ENCODE measurements around the gene HPSE2. TPM values are rescaled to one million over a fixed set of nuclear protein-coding genes. Genes with fewer than 3 reads are reported as not detected.
"Not testable (repeated sequence)": the region's sequence is repeated elsewhere in the genome, so short reads cannot be mapped to it uniquely, and the experiment has no call there.

Gene HPSE2
- not detected for polyA plus RNA-seq (2013, experiment 1 of 2; ENCODE audit: insufficient read length)
- not detected for polyA plus RNA-seq (2013, experiment 2 of 2; ENCODE audit: insufficient read length)

GRCh38 chr10:99235658-99236626 lies at the start of gene HPSE2:
HPSE2 (minus strand) TSS chr10:99235852.
- no peak for DNase-seq

GRCh38 chr10:99280472-99280871 lies 44.8 kb upstream of the HPSE2 start:
- DNase-seq, result no peak

- peak; percentile 95 for DNase-seq
Measured at GRCh38 chr10:99279626-99280111, 44.0 kb upstream of the HPSE2 start.

- peak; percentile 29 for DNase-seq
Measured at GRCh38 chr10:99276848-99277486, 41.3 kb upstream of the HPSE2 start.

- DNase-seq, result no peak
Measured at GRCh38 chr10:99266383-99266782, 30.7 kb upstream of the HPSE2 start.

GRCh38 chr10:99248824-99249223 lies 13.2 kb upstream of the HPSE2 start:
- DNase-seq, result no peak

GRCh38 chr10:99247893-99248292 lies 12.2 kb upstream of the HPSE2 start:
- not testable (repeated sequence) for DNase-seq

- no peak for DNase-seq
Measured at GRCh38 chr10:99236627-99237309, 1.1 kb upstream of the HPSE2 start.

- DNase-seq, result peak; percentile 17
Measured at GRCh38 chr10:99234791-99235657, 628 bp downstream of the HPSE2 start.

GRCh38 chr10:99234041-99234790 lies 1.4 kb downstream of the HPSE2 start:
- DNase-seq, result peak; percentile 38

GRCh38 chr10:99233689-99234037 lies 2.0 kb downstream of the HPSE2 start:
- no peak for DNase-seq

GRCh38 chr10:99233000-99233688 lies 2.5 kb downstream of the HPSE2 start:
- no peak for DNase-seq

GRCh38 chr10:99232360-99232999 lies 3.2 kb downstream of the HPSE2 start:
- no peak for DNase-seq

- DNase-seq, result no peak
Measured at GRCh38 chr10:99224766-99225165, 10.9 kb downstream of the HPSE2 start.

GRCh38 chr10:99207340-99207739 lies 28.3 kb downstream of the HPSE2 start:
- no peak for DNase-seq

- DNase-seq, result no peak
Measured at GRCh38 chr10:99203310-99203709, 32.3 kb downstream of the HPSE2 start.

- no peak for DNase-seq
Measured at GRCh38 chr10:99172950-99173349, 62.7 kb downstream of the HPSE2 start.

- peak; percentile 49 for DNase-seq
Measured at GRCh38 chr10:99172128-99172738, 63.4 kb downstream of the HPSE2 start.

GRCh38 chr10:99170116-99170675 lies 65.5 kb downstream of the HPSE2 start:
- DNase-seq, result peak; percentile 3

All from fibroblast of skin of scalp (primary cell).